GM12864 (cell line): Measurements from ENCODE around the gene MSANTD7.

Experiments used
- DNase-seq: peaks from one replicate; pipeline ENCODE4 v3.0.0-alpha.2; 2011; ENCODE audit warnings: low read depth
- H3K4me3 ChIP-seq: 2 replicates; pipeline ENCODE4 v1.5.1; 2011; ENCODE audit warnings: mild to moderate bottlenecking, low read depth, low read length, control low read depth
- TF ChIP-seq, protein P1 (sequence below): IDR thresholded peaks from 2 replicates; pipeline ENCODE4 v1.5.1; 2011; ENCODE audit warnings: low read depth, mild to moderate bottlenecking, moderate library complexity, low read length, control low read depth, inconsistent platforms; ENCODE audit errors: missing control alignments

Gene MSANTD7, protein sequence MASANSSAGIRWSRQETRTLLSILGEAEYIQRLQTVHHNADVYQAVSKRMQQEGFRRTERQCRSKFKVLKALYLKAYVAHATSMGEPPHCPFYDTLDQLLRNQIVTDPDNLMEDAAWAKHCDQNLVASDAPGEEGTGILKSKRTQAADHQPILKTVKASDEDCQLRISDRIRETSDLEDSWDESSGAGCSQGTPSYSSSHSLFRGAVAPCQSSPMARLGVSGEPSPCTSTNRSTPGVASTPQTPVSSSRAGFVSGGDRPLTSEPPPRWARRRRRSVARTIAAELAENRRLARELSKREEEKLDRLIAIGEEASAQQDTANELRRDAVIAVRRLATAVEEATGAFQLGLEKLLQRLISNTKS

DNA sequence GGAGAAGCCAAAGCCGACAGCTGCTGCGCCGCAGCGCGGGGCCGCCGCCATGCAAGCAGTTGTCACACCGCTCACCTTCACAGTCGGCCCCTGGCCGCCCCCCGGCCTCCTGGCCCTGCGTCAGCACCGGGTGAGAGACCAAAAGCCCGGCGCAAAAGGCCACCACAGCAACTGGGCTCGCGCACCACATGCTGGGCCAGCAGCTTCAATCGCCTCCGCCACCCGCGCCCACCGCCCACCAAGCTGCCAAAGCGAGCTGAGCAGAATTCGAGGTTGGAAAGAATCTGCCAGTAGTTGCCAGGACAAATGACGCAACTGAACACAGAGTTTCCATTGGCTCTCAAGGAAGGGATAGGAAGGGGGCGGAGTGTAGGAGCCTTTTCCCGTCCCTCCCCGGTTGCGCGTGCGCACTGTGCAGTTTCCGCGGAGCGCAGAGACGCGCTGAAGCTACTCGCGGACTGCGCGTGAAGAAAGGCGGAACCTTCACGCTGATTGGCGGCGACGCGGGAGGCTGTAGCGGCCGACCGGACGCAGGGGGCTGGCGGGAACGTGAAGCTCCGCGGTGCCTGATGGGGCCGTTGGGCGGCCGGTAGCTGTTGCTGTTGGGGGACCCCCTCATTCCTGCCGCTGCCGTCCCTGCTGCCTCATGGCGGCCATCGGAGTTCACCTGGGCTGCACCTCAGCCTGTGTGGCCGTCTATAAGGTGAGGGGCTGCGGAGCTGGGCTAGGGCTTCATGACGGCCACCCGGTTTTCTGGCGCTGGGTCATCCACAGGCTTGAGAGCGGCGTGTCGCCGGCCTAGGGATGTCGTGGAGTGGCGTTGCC lies at the start of gene MSANTD7, which contains the start of the genes CDNF and HSPA14:
MSANTD7 (plus strand) TSS at position 550 of the 825 bp plus-strand sequence. CDS start 3,979 bp downstream, outside the sequence.
CDNF (minus strand) TSS at position 281 of the 825 bp plus-strand sequence; CDS start at position 190, 91 bp downstream.
HSPA14 (plus strand) TSS at position 550 of the 825 bp plus-strand sequence; CDS start at position 647, 97 bp downstream.
- TF ChIP-seq, protein P1, sequence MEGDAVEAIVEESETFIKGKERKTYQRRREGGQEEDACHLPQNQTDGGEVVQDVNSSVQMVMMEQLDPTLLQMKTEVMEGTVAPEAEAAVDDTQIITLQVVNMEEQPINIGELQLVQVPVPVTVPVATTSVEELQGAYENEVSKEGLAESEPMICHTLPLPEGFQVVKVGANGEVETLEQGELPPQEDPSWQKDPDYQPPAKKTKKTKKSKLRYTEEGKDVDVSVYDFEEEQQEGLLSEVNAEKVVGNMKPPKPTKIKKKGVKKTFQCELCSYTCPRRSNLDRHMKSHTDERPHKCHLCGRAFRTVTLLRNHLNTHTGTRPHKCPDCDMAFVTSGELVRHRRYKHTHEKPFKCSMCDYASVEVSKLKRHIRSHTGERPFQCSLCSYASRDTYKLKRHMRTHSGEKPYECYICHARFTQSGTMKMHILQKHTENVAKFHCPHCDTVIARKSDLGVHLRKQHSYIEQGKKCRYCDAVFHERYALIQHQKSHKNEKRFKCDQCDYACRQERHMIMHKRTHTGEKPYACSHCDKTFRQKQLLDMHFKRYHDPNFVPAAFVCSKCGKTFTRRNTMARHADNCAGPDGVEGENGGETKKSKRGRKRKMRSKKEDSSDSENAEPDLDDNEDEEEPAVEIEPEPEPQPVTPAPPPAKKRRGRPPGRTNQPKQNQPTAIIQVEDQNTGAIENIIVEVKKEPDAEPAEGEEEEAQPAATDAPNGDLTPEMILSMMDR: no peak
- H3K4me3 ChIP-seq: peak within 1 kb of the TSS; percentile 84
- peak; percentile 97 for DNase-seq

DNA sequence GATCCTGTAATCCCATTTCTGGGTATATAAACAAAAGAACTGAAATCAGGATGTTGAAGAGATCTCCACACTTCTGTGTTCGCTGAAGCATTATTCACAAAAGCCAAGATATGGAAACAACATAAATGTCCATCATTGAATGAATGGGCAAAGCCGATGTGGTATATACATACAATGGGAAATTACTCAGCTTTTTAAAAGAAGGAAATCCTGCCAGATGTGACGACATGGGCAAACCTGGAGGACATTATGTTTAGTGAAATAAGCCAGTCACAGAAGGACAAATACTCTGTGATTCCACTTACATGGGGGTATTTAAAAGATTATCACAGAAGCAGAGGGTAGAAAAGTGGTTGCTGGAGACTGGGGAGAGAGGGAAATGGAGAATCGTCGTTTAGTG lies 39.5 kb upstream of the MSANTD7 start:
- no peak overlapping the region for H3K4me3 ChIP-seq
- TF ChIP-seq, protein P1: no peak
- DNase-seq: no peak

DNA sequence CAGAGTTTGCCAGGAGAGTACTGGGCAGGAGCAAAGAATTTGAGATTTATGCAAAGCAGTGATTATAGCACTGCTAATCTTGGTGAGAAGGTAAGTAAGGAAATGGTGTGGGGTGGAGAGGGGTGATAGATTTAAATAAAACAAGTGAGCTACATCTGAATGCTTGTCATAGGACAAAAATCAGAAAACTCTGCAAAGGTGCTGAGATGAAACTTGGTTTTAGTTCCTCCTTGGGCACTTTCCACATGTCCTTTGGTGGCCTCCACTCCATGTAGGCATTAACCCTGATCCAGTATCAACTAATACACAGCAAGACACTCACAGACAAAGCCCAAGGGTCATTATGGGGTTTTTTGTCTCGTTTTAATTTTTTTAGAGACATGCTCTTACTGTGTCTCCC lies 37.7 kb upstream of the MSANTD7 start:
- no peak overlapping the region for H3K4me3 ChIP-seq
- DNase-seq: no peak
- TF ChIP-seq, protein P1: no peak

DNA sequence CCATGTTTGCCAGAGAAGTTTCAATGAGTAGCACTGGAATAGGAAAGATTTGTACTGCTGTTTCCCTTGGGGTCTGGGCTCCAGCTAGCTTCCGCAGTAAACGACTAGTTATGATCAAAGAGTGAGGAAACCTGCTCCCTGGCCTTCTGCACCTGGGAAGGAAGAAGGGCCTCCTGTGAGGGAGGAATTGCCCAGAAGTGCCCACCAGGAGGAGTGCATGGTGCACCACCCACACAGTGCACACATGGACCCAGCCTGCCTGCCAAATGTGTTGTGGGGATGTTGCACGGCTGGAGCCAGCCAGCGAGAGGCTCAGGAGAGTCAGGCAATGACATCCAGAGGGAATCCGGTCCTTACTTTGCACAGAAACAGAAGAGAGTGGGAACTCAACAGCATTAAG lies 36.4 kb upstream of the MSANTD7 start:
- H3K4me3 ChIP-seq: no peak overlapping the region
- DNase-seq: no peak
- TF ChIP-seq, protein P1: no peak

DNA sequence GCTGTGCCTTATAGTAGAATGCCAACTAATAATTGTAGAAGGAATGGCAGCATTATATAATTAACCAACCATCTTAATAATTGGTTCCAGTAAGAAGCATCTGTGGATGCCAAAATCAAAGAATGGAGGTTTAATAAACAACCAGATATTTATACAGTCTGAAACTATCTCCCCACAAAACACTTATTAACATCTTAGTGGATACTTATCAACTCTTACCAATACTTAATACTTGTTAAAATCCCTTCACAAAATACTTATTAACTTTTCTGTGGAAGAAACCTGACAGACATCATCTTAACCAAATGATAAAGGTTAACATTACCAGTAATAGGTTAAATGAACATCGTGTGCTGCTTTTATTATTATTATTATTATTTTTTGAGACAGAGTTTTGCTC lies 34.3 kb upstream of the MSANTD7 start:
- TF ChIP-seq, protein P1: no peak
- DNase-seq: no peak
- H3K4me3 ChIP-seq: no peak overlapping the region

DNA sequence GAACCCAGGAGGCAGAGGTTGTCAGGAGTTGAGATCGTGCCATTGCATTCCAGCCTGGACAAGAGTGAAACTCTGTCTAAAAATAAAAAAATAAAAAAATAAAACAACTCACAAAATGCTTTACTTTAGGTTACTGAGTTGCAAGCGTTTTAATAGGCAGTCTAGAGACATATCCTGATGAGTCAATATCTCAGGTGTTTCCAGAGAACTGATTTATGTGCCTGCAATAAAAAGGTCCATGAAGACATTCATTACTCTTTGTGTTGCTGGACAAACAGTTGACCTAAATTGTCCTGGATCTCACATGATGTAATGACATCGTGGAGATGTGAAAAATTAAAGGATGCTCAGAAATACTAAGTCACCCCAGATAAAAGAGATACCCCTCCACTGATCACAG lies 31.8 kb upstream of the MSANTD7 start:
- TF ChIP-seq, protein P1: no peak
- H3K4me3 ChIP-seq: no peak overlapping the region
- no peak for DNase-seq
